Endothelial cell (in vitro differentiated cells): ENCODE results near the gene GPR176. TPM values are rescaled to one million over a fixed set of nuclear protein-coding genes. Genes with fewer than 3 reads are reported as not detected.

Experiments used
- DNase-seq: peaks from one replicate; pipeline ENCODE4 v3.0.0; 2021; ENCODE audit warnings: low spot score
- H3K27ac Mint-ChIP-seq: one replicate; pipeline ENCODE4 v1.8.0; 2021; ENCODE audit warnings: mixed read lengths, inconsistent platforms; ENCODE audit not compliant: unreplicated experiment
- H3K27me3 Mint-ChIP-seq: one replicate; pipeline ENCODE4 v1.8.0; 2021; ENCODE audit warnings: mild to moderate bottlenecking, moderate library complexity, mixed read lengths, inconsistent platforms; ENCODE audit not compliant: unreplicated experiment
- H3K36me3 Mint-ChIP-seq: one replicate; pipeline ENCODE4 v1.8.0; 2021; ENCODE audit warnings: mild to moderate bottlenecking, low read depth, mixed read lengths, inconsistent platforms; ENCODE audit not compliant: unreplicated experiment
- H3K4me1 Mint-ChIP-seq: one replicate; pipeline ENCODE4 v1.8.0; 2021; ENCODE audit warnings: mild to moderate bottlenecking, mixed read lengths, inconsistent platforms; ENCODE audit not compliant: unreplicated experiment
- H3K4me3 Mint-ChIP-seq: one replicate; pipeline ENCODE4 v1.8.0; 2021; ENCODE audit warnings: mild to moderate bottlenecking, mixed read lengths, inconsistent platforms; ENCODE audit not compliant: unreplicated experiment
- H3K9me3 Mint-ChIP-seq: one replicate; pipeline ENCODE4 v1.8.0; 2021; ENCODE audit warnings: mixed read lengths, inconsistent platforms; ENCODE audit not compliant: unreplicated experiment
- total RNA-seq: library from RNA; stranded (reverse); fragmentation: NEBNext Ultra II Directional; extraction: Animal tissue kit (Norgen Biotek cat#: 25700); gene quantifications from one replicate; pipeline ENCODE4 v1.2.1, GENCODE V29; 2021; ENCODE audit not compliant: unreplicated experiment
- TF ChIP-seq, protein P1 (sequence below): fragments of 200-600 bp; sonication (generic); IDR thresholded peaks from one replicate; pipeline ENCODE4 v1.5.0; 2021; ENCODE audit warnings: antibody characterized with exemption; ENCODE audit not compliant: unreplicated experiment

GPR176 gene
- total RNA-seq, 1 donor from 2014 or later, result 2.4 TPM

DNA sequence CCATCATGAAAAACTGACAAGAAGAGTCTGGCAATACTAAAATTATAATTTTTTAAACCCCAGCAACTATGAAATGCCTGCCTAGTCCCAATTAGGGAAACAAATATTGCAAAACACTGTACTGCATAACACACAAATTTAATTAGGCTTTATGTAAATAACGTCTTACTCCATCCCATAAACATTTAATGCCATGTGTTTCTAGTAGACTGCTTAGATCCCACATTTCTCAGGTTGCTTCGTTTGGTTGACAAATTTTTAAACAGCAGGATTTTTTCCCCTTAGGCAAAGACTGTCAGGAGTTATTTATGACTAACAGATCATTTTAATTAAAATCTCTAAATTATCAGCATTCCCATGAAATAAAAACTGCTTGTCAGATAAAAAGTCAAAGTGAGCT lies 43.7 kb upstream of the GPR176 start:
- TF ChIP-seq, protein P1, sequence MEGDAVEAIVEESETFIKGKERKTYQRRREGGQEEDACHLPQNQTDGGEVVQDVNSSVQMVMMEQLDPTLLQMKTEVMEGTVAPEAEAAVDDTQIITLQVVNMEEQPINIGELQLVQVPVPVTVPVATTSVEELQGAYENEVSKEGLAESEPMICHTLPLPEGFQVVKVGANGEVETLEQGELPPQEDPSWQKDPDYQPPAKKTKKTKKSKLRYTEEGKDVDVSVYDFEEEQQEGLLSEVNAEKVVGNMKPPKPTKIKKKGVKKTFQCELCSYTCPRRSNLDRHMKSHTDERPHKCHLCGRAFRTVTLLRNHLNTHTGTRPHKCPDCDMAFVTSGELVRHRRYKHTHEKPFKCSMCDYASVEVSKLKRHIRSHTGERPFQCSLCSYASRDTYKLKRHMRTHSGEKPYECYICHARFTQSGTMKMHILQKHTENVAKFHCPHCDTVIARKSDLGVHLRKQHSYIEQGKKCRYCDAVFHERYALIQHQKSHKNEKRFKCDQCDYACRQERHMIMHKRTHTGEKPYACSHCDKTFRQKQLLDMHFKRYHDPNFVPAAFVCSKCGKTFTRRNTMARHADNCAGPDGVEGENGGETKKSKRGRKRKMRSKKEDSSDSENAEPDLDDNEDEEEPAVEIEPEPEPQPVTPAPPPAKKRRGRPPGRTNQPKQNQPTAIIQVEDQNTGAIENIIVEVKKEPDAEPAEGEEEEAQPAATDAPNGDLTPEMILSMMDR, result no peak
- Mint-ChIP-seq H3K4me1 (no peaks in the 10 kb centered on the region), H3K4me3 (no peak overlapping the region), H3K27me3 (no peaks in the 10 kb centered on the region), H3K27ac (no peak overlapping the region), H3K36me3 (peaks cover 11% of the 10 kb centered on the region), H3K9me3 (no peaks in the 10 kb centered on the region)
- DNase-seq, result no peak

DNA sequence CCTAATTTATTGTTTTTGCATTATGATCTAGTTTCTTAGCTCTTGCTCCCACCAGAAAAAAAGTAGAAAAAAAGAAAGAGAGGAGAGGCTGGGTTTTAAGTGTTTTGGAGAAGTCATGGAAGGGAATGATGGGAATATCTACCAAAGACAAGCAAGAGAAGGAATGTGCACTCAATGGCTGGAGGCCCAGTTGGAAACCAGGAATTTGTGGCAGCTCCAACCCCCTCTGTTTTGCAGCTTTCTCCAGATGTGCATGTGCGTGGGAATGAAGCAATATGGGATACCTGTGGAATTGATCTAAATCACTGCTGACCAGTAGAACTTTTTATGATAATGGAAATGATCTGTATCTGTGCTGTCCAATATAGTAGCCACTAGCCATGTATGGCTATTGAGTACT lies 41.0 kb upstream of the GPR176 start:
- TF ChIP-seq, protein P1, result no peak
- H3K36me3 Mint-ChIP-seq, result peaks cover 12% of the 10 kb centered on the region
- no peak overlapping the region for H3K4me3 Mint-ChIP-seq
- H3K27me3 Mint-ChIP-seq, result no peaks in the 10 kb centered on the region
- no peaks in the 10 kb centered on the region for H3K9me3 Mint-ChIP-seq
- DNase-seq, result no peak
- H3K27ac Mint-ChIP-seq, result no peak overlapping the region
- no peaks in the 10 kb centered on the region for H3K4me1 Mint-ChIP-seq

DNA sequence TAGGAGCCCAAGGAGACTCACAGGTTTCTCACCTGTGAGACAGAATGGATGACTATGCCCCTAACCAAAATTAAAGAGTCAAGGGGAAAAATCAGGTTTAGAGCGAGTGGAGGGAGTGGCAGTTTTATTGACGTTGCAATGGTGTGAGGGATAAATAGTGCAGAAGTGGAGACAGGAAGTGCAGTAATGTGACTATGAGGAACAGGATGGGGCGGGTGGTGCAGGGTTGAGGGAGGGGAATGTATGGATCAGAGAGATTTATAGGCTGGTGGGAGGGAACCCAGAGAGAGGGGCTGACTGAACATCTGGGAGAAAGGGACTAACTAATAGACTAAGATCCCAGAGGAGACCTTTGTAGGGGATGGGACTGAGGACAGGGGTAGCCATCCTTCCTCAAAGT lies 40.3 kb upstream of the GPR176 start:
- H3K4me1 Mint-ChIP-seq, result no peaks in the 10 kb centered on the region
- H3K27ac Mint-ChIP-seq, result no peak overlapping the region
- no peak overlapping the region for H3K4me3 Mint-ChIP-seq
- H3K9me3 Mint-ChIP-seq, result no peaks in the 10 kb centered on the region
- DNase-seq, result no peak
- H3K36me3 Mint-ChIP-seq, result peaks cover 13% of the 10 kb centered on the region
- TF ChIP-seq, protein P1, result no peak
- no peaks in the 10 kb centered on the region for H3K27me3 Mint-ChIP-seq

DNA sequence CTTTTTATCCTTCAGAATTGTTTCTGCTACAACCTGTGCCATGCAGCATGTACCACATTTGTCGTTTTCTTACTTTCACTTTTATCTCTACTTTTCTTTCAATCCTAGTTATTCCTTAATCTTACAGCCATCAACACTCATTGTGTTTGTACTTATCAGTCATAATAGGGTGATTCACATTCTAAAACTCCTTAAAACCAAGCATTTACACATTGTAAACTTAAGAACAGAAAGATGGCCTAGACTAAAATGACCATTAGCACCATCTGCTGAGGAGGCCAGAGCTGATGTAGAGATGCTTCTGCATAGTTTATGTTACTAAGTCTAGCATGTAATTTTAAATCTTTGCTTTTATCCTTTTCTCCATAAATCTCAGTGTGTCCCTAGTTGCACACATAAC lies 39.3 kb upstream of the GPR176 start:
- Mint-ChIP-seq H3K9me3 (no peaks in the 10 kb centered on the region), H3K36me3 (peaks cover 13% of the 10 kb centered on the region), H3K4me3 (no peak overlapping the region), H3K27ac (no peak overlapping the region), H3K4me1 (no peaks in the 10 kb centered on the region), H3K27me3 (no peaks in the 10 kb centered on the region)
- DNase-seq, result no peak
- TF ChIP-seq, protein P1, result no peak

DNA sequence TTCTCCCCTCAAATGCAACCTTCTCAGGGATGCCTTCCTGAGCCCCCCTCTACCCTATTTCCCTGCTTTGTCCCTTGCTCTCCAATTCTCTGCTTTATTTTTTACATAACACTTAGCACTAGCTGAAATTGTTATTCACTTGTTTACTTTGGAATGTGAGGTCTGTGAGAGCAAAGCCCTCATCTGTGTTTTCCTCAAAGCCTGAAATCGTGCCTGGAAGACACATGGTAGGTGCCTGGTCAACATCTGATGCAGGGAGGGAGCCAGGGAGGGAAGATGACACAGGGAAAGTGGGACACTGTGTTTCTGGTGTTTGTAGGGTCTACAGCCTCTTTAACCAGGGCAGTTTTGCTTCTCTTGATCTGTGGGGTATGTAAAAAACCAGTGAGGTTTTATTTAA lies 37.4 kb upstream of the GPR176 start:
- Mint-ChIP-seq H3K27me3 (no peaks in the 10 kb centered on the region), H3K27ac (no peak overlapping the region), H3K4me1 (no peaks in the 10 kb centered on the region), H3K36me3 (peaks cover 20% of the 10 kb centered on the region), H3K4me3 (no peak overlapping the region), H3K9me3 (no peaks in the 10 kb centered on the region)
- TF ChIP-seq, protein P1, result no peak
- DNase-seq, result no peak
